Lung (tissue), 12 donors: ENCODE data around the gene RMI2. TPM values are rescaled to one million over a fixed set of nuclear protein-coding genes. Genes with fewer than 3 reads are reported as not detected.

ENCODE experiments used
- ATAC-seq: fragments of 200-7000 bp; cut with Tn5 transposase; one replicate; pipeline ENCODE4 v1.9.1; 2020; ENCODE audit warnings: moderate number of reproducible peaks; ENCODE audit not compliant: insufficient read depth, low FRiP score
- DNase-seq, 3 donors: peaks; one replicate each; pipeline ENCODE4 v3.0.0-alpha.2; 2013 to 2017
- H3K27ac ChIP-seq, 2 donors: one replicate each; pipeline ENCODE4 v1.5.1; 2013; ENCODE audit warnings: mild to moderate bottlenecking in 2 of 2, moderate library complexity in 2 of 2, control low read depth in 1 of 2, inconsistent platforms in 1 of 2, low read depth in 1 of 2, low read length in 1 of 2
- H3K27me3 ChIP-seq, 3 donors: one replicate each; pipeline ENCODE4 v1.5.1; 2013; ENCODE audit warnings: low read length in 2 of 3; ENCODE audit not compliant: control insufficient read depth in 3 of 3, insufficient read depth in 3 of 3
- H3K36me3 ChIP-seq, 4 donors: one replicate each; pipeline ENCODE4 v1.5.1; 2013; ENCODE audit warnings: low read length in 4 of 4, mild to moderate bottlenecking in 1 of 4, moderate library complexity in 1 of 4; ENCODE audit not compliant: control insufficient read depth in 4 of 4, insufficient read depth in 4 of 4
- H3K4me1 ChIP-seq, 5 donors: one replicate each; pipeline ENCODE4 v1.5.1; 2013; ENCODE audit warnings: low read length in 5 of 5, mild to moderate bottlenecking in 2 of 5, moderate library complexity in 1 of 5; ENCODE audit not compliant: control insufficient read depth in 5 of 5, insufficient read depth in 5 of 5
- H3K4me3 ChIP-seq: one replicate; pipeline ENCODE4 v1.5.1; 2013; ENCODE audit warnings: mild to moderate bottlenecking, control low read depth, moderate library complexity
- H3K9ac ChIP-seq, 2 donors: one replicate each; pipeline ENCODE4 v1.5.1; 2013; ENCODE audit warnings: low read length in 2 of 2, control low read depth in 1 of 2; ENCODE audit not compliant: insufficient read depth in 1 of 2
- H3K9me3 ChIP-seq, 4 donors: one replicate each; pipeline ENCODE4 v1.5.1; 2013; ENCODE audit warnings: low read length in 3 of 4, mild to moderate bottlenecking in 1 of 4, moderate library complexity in 1 of 4; ENCODE audit not compliant: control insufficient read depth in 4 of 4, insufficient read depth in 3 of 4
- WGBS, 2 donors: extraction: QIAGEN DNeasy Blood & Tissue Kit; methylation state at CpG; one replicate each; pipeline ENCODE4 v1.1.7; 2013; 5-methylcytosine and 5-hydroxymethylcytosine counted together
- polyA plus RNA-seq, 2 donors: library from polyadenylated mRNA; stranded (reverse); fragments of 200-250 nt; gene quantifications; one replicate each; pipeline ENCODE4 v1.2.1, GENCODE V29; 2013
- total RNA-seq, 2 donors: library from RNA; depleted of rRNA in 1 of 2; stranded (reverse); fragments of >200 nt in 1 of 2; gene quantifications; one replicate each; pipeline ENCODE4 v1.2.1, GENCODE V29; 2014 to 2021
- TF ChIP-seq, protein P1 (sequence below): IDR thresholded peaks from 2 replicates; pipeline ENCODE4 v1.5.1; 2012; ENCODE audit warnings: mild to moderate bottlenecking; ENCODE audit errors: control extremely low read depth, extremely low read depth
- donor health status: control.
- donor health status: control.
- donor health status: Bipolar disorder and iron deficiency.
- donor health status: healthy.
- donor health status: DM: yes; HTN: yes; CAD: no.

RMI2 gene
- total and polyA plus RNA-seq, 4 donors, result 2.5 to 7.2 (median 4.5) TPM

DNA sequence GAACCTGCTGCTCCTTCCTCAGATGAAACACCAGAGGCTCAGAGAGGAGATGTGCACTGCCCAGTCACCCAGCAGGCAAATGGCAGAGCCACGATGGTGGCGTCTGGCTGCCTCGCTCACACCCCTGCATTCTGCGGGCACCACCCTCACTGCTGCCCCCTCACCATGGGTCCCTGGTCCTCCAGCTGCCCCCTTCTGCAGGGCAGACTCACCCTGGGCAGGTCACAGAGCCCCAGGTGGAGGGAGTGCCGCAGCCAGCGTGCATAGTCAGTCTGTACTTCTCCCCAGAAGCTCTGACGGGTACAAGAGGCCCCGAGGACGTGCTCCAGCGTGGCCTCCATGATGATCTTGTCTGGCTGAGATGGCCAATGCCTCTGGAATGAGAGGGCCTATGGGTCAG, 52.9 kb downstream of the RMI2 start:
- Histone ChIP-seq H3K36me3 (no peaks in the 10 kb centered on the region), H3K4me3 (no peak overlapping the region), H3K9me3 (no peaks in the 10 kb centered on the region), H3K27ac (no peak overlapping the region), H3K9ac (no peak overlapping the region), H3K4me1 (peaks cover 0 to 6% (median 0%) of the 10 kb centered on the region in 5 donors), H3K27me3 (no peaks in the 10 kb centered on the region)
- ATAC-seq (no peak), DNase-seq (no peak)
- WGBS, 2 donors, result 90 to 95% methylated on average over 10 of the region's 10 CpGs
- TF ChIP-seq, protein P1, sequence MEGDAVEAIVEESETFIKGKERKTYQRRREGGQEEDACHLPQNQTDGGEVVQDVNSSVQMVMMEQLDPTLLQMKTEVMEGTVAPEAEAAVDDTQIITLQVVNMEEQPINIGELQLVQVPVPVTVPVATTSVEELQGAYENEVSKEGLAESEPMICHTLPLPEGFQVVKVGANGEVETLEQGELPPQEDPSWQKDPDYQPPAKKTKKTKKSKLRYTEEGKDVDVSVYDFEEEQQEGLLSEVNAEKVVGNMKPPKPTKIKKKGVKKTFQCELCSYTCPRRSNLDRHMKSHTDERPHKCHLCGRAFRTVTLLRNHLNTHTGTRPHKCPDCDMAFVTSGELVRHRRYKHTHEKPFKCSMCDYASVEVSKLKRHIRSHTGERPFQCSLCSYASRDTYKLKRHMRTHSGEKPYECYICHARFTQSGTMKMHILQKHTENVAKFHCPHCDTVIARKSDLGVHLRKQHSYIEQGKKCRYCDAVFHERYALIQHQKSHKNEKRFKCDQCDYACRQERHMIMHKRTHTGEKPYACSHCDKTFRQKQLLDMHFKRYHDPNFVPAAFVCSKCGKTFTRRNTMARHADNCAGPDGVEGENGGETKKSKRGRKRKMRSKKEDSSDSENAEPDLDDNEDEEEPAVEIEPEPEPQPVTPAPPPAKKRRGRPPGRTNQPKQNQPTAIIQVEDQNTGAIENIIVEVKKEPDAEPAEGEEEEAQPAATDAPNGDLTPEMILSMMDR, result no peak

DNA sequence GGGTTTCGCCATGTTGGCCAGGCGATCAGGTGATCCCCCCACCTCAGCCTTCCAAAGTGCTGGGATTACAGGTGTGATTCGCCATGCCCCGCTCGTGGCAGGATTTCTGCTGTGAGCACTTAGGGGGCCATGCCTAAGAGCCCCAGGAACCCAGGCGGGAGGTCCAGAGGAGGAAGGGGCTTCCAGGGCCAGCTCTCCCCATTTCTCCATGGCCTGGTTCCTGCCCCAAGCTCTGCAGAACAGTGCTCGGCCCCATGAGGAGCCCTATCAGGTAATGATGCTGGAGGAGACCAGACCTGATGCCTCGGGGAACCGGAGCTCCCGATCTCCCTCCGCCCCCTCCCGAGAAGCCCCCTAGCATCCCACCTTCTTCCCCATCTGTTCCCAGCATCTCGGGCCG, 53.6 kb downstream of the RMI2 start:
- no peak for ATAC-seq
- peaks cover 0 to 6% (median 0%) of the 10 kb centered on the region in 5 donors for H3K4me1 ChIP-seq
- TF ChIP-seq, protein P1, result no peak
- H3K36me3 ChIP-seq, result no peaks in the 10 kb centered on the region
- H3K27ac ChIP-seq, result no peak overlapping the region
- H3K9ac ChIP-seq, result no peak overlapping the region
- no peak for DNase-seq
- WGBS, 2 donors, result 92 to 93% methylated on average over 14 of the region's 14 CpGs
- no peaks in the 10 kb centered on the region for H3K27me3 ChIP-seq
- H3K4me3 ChIP-seq, result no peak overlapping the region
- no peaks in the 10 kb centered on the region for H3K9me3 ChIP-seq

DNA sequence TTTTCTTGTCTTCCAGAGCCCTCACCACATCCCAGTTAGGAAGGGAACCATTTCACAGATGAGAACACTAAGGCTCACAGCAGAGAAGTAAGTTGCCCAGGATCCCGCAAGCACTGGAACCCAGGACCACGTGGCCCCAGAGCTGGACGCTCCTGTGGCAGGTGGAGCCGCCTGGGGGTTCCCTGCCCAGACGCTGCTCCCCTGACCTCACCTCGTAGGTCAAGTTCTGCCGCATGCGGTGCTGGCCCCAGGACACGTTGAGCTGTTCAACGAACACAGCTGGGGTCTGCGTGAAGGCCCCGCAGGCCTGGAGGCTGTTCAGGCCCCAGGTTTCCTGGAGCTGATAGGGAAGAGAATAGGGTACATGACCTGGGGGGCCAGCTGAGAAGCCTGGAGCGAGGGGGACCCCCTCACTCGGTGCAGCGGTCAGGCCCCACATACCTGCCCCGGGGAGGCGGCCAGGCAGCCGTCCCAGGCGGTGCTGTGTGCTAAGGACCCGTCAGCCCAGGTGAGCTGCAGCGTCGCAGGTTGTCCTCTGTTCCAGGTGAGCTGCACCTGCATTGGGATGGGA, 54.1 kb downstream of the RMI2 start:
- Histone ChIP-seq H3K4me1 (peaks cover 0 to 6% (median 0%) of the 10 kb centered on the region in 5 donors), H3K27ac (no peak overlapping the region), H3K4me3 (no peak overlapping the region), H3K36me3 (no peaks in the 10 kb centered on the region), H3K9me3 (no peaks in the 10 kb centered on the region), H3K27me3 (no peaks in the 10 kb centered on the region), H3K9ac (no peak overlapping the region)
- TF ChIP-seq, protein P1, result no peak
- DNase-seq (no peak), ATAC-seq (no peak)
- WGBS, 2 donors, result 86 to 94% methylated on average over 22 of the region's 22 CpGs

- Histone ChIP-seq H3K9ac (no peak overlapping the region), H3K4me3 (no peak overlapping the region), H3K36me3 (no peaks in the 10 kb centered on the region), H3K4me1 (peaks cover 0 to 6% (median 0%) of the 10 kb centered on the region in 5 donors), H3K27me3 (no peaks in the 10 kb centered on the region), H3K27ac (no peak overlapping the region), H3K9me3 (no peaks in the 10 kb centered on the region)
- ATAC-seq, result no peak
- TF ChIP-seq, protein P1, result no peak
- no peak for DNase-seq
- WGBS, 2 donors, result 93% methylated on average over 7 of the region's 7 CpGs
These were observed 54.8 kb downstream of the RMI2 start for GRCh38 chr16:11400076-11400475.
